GM23338 (cell line): ENCODE results near the gene GGT5.

Experiments
- CREB1 ChIP-seq: fragments of 250-450 bp; sonication (Bioruptor Pico); IDR thresholded peaks from 2 replicates; pipeline ENCODE4 v1.5.0; 2020; ENCODE audit warnings: low read depth, mild to moderate bottlenecking, moderate library complexity
- EZH2 ChIP-seq: fragments of 200-600 bp; sonication (generic); IDR thresholded peaks from one replicate; pipeline ENCODE4 v1.8.0; 2017; ENCODE audit warnings: antibody characterized with exemption, mild to moderate bottlenecking, low read depth; ENCODE audit not compliant: unreplicated experiment
- POLR2AphosphoS5 ChIP-seq: IDR thresholded peaks from 2 replicates; pipeline ENCODE4 v1.6.1; 2016; ENCODE audit warnings: antibody characterized with exemption, low read depth
- STAT1 ChIP-seq: IDR thresholded peaks from one replicate; pipeline ENCODE4 v1.6.1; 2016; ENCODE audit warnings: antibody characterized with exemption; ENCODE audit not compliant: unreplicated experiment
- TF ChIP-seq, protein P1 (sequence below): IDR thresholded peaks from one replicate; pipeline ENCODE4 v1.6.1; 2018; ENCODE audit warnings: antibody characterized with exemption; ENCODE audit not compliant: unreplicated experiment
- TF ChIP-seq, protein P2 (sequence below), 2 experiments: fragments of 200-600 bp in 1 of 2; sonication (generic) in 1 of 2; conservative IDR thresholded peaks; 2 replicates each; pipeline versions ENCODE4 v1.5.1 to v1.6.1; 2016 to 2017; ENCODE audit warnings: antibody characterized with exemption in 2 of 2, low read depth in 2 of 2, mild to moderate bottlenecking in 2 of 2, moderate library complexity in 1 of 2

- TF ChIP-seq STAT1 (no peak), CREB1 (no peak), POLR2AphosphoS5 (no peak), EZH2 (no peak)
- TF ChIP-seq, protein P1, sequence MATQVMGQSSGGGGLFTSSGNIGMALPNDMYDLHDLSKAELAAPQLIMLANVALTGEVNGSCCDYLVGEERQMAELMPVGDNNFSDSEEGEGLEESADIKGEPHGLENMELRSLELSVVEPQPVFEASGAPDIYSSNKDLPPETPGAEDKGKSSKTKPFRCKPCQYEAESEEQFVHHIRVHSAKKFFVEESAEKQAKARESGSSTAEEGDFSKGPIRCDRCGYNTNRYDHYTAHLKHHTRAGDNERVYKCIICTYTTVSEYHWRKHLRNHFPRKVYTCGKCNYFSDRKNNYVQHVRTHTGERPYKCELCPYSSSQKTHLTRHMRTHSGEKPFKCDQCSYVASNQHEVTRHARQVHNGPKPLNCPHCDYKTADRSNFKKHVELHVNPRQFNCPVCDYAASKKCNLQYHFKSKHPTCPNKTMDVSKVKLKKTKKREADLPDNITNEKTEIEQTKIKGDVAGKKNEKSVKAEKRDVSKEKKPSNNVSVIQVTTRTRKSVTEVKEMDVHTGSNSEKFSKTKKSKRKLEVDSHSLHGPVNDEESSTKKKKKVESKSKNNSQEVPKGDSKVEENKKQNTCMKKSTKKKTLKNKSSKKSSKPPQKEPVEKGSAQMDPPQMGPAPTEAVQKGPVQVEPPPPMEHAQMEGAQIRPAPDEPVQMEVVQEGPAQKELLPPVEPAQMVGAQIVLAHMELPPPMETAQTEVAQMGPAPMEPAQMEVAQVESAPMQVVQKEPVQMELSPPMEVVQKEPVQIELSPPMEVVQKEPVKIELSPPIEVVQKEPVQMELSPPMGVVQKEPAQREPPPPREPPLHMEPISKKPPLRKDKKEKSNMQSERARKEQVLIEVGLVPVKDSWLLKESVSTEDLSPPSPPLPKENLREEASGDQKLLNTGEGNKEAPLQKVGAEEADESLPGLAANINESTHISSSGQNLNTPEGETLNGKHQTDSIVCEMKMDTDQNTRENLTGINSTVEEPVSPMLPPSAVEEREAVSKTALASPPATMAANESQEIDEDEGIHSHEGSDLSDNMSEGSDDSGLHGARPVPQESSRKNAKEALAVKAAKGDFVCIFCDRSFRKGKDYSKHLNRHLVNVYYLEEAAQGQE = no peak
- TF ChIP-seq, protein P2, sequence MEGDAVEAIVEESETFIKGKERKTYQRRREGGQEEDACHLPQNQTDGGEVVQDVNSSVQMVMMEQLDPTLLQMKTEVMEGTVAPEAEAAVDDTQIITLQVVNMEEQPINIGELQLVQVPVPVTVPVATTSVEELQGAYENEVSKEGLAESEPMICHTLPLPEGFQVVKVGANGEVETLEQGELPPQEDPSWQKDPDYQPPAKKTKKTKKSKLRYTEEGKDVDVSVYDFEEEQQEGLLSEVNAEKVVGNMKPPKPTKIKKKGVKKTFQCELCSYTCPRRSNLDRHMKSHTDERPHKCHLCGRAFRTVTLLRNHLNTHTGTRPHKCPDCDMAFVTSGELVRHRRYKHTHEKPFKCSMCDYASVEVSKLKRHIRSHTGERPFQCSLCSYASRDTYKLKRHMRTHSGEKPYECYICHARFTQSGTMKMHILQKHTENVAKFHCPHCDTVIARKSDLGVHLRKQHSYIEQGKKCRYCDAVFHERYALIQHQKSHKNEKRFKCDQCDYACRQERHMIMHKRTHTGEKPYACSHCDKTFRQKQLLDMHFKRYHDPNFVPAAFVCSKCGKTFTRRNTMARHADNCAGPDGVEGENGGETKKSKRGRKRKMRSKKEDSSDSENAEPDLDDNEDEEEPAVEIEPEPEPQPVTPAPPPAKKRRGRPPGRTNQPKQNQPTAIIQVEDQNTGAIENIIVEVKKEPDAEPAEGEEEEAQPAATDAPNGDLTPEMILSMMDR (conservative IDR thresholded peaks at IDR 0.05; ENCODE audit: low read depth in 2 of 2) = no peak
Measured at GRCh38 chr22:24219750-24220149, 25.1 kb downstream of the GGT5 start.
